Tibial nerve (tissue), 4 donors: ENCODE results near the gene DYRK1A. TPM values are rescaled to one million over a fixed set of nuclear protein-coding genes. Genes with fewer than 3 reads are reported as not detected.
"Not testable (repeated sequence)": the region's sequence is repeated elsewhere in the genome, so short reads cannot be mapped to it uniquely, and the experiment has no call there.

Experiments used
- DNase-seq, 2 donors: peaks; one replicate each; pipeline ENCODE4 v3.0.0-alpha.2; 2019; ENCODE audit warnings: low spot score in 2 of 2
- H3K27ac ChIP-seq, 4 donors: fragments of 200-600 bp; sonication (generic) in 3 of 4; one replicate each; pipeline ENCODE4 v1.5.1; 2017 to 2019; ENCODE audit warnings: mild to moderate bottlenecking in 1 of 4
- H3K27me3 ChIP-seq, 2 donors: fragments of 200-600 bp; sonication (generic) in 1 of 2; one replicate each; pipeline versions ENCODE4 v1.5.1 to v1.6.0; 2017 to 2019
- H3K36me3 ChIP-seq, 3 donors: fragments of 200-600 bp; sonication (generic); one replicate each; pipeline ENCODE4 v1.5.1; 2018 to 2019
- H3K4me1 ChIP-seq, 4 donors: fragments of 200-600 bp; sonication (generic) in 3 of 4; one replicate each; pipeline ENCODE4 v1.5.1; 2017 to 2019
- H3K4me3 ChIP-seq, 4 donors: fragments of 200-600 bp; sonication (generic) in 3 of 4; one replicate each; pipeline ENCODE4 v1.5.1; 2017 to 2019; ENCODE audit warnings: mild to moderate bottlenecking in 1 of 4, moderate library complexity in 1 of 4
- H3K9me3 ChIP-seq, 4 donors: fragments of 200-600 bp; sonication (generic) in 3 of 4; one replicate each; pipeline ENCODE4 v1.5.1; 2017 to 2019
- EP300 ChIP-seq, 2 donors: sonication (generic); formaldehyde crosslinking; IDR thresholded peaks; one replicate each; pipeline ENCODE4 v1.6.1; 2017; ENCODE audit warnings: antibody characterized with exemption in 2 of 2, mild to moderate bottlenecking in 1 of 2
- POLR2A ChIP-seq, 2 donors: fragments of 450-650 bp; IDR thresholded peaks; one replicate each; pipeline ENCODE4 v1.6.1; 2017; ENCODE audit warnings: antibody characterized with exemption in 2 of 2, mild to moderate bottlenecking in 2 of 2, moderate library complexity in 2 of 2
- WGBS, 2 donors: methylation state at CpG; one replicate each; pipeline ENCODE4 v1.1.5; 2018; 5-methylcytosine and 5-hydroxymethylcytosine counted together
- total RNA-seq, 4 donors: library from RNA; depleted of rRNA; stranded (reverse); fragments of >200 nt; gene quantifications; one replicate each; pipeline ENCODE4 v1.1.0, GENCODE V29; 2016
- TF ChIP-seq, protein P1 (sequence below), 5 experiments: fragments of 200-600 bp in 3 of 5; fragments of 450-650 bp in 2 of 5; sonication (generic) in 3 of 5; IDR thresholded peaks; one replicate each; pipeline ENCODE4 v1.5.1; 2016 to 2019; ENCODE audit warnings: antibody characterized with exemption in 5 of 5, mild to moderate bottlenecking in 3 of 5, moderate library complexity in 2 of 5

The DYRK1A gene
- total RNA-seq, 4 donors from 2014 or later, result 65.8 to 81.6 (median 68.2) TPM

- 85 to 96% methylated on average over 1 of the region's 1 CpG for WGBS, 2 donors
- H3K36me3 ChIP-seq, result no peaks in the 10 kb centered on the region
- TF ChIP-seq EP300 (IDR thresholded peaks at IDR 0.05) (no peak), POLR2A (IDR thresholded peaks at IDR 0.05) (no peak)
- TF ChIP-seq, protein P1, sequence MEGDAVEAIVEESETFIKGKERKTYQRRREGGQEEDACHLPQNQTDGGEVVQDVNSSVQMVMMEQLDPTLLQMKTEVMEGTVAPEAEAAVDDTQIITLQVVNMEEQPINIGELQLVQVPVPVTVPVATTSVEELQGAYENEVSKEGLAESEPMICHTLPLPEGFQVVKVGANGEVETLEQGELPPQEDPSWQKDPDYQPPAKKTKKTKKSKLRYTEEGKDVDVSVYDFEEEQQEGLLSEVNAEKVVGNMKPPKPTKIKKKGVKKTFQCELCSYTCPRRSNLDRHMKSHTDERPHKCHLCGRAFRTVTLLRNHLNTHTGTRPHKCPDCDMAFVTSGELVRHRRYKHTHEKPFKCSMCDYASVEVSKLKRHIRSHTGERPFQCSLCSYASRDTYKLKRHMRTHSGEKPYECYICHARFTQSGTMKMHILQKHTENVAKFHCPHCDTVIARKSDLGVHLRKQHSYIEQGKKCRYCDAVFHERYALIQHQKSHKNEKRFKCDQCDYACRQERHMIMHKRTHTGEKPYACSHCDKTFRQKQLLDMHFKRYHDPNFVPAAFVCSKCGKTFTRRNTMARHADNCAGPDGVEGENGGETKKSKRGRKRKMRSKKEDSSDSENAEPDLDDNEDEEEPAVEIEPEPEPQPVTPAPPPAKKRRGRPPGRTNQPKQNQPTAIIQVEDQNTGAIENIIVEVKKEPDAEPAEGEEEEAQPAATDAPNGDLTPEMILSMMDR (IDR thresholded peaks at IDR 0.05), result no peak
Measured at GRCh38 chr21:37542512-37542911, 175.9 kb downstream of the DYRK1A start.

GRCh38 chr21:37546299-37546908, 179.8 kb downstream of the DYRK1A start:
- Histone ChIP-seq H3K27ac (no peak overlapping the region), H3K9me3 (peaks cover 0 to 14% (median 0%) of the 10 kb centered on the region in 4 donors), H3K4me1 (peaks cover 0 to 11% (median 0%) of the 10 kb centered on the region in 4 donors), H3K27me3 (peaks cover 0 to 17% of the 10 kb centered on the region in 2 donors), H3K4me3 (no peak overlapping the region), H3K36me3 (no peaks in the 10 kb centered on the region)
- 67 to 69% methylated on average over 22 of the region's 22 CpGs for WGBS, 2 donors
- TF ChIP-seq EP300 (IDR thresholded peaks at IDR 0.05), result no peak
- TF ChIP-seq POLR2A (IDR thresholded peaks at IDR 0.05), result no peak
- TF ChIP-seq, protein P1 (IDR thresholded peaks at IDR 0.05), result no peak
- no peak for DNase-seq

More at GRCh38 chr21:37542512-37542911, 175.9 kb downstream of the DYRK1A start:
- H3K27me3 ChIP-seq, result peaks cover 0 to 17% of the 10 kb centered on the region in 2 donors
- no peak overlapping the region for H3K27ac ChIP-seq
- H3K4me1 ChIP-seq, result peaks cover 0 to 4% (median 0%) of the 10 kb centered on the region in 4 donors
- peaks cover 0 to 17% (median 0%) of the 10 kb centered on the region in 4 donors for H3K9me3 ChIP-seq
- no peak overlapping the region for H3K4me3 ChIP-seq
- no peak for DNase-seq

DNA sequence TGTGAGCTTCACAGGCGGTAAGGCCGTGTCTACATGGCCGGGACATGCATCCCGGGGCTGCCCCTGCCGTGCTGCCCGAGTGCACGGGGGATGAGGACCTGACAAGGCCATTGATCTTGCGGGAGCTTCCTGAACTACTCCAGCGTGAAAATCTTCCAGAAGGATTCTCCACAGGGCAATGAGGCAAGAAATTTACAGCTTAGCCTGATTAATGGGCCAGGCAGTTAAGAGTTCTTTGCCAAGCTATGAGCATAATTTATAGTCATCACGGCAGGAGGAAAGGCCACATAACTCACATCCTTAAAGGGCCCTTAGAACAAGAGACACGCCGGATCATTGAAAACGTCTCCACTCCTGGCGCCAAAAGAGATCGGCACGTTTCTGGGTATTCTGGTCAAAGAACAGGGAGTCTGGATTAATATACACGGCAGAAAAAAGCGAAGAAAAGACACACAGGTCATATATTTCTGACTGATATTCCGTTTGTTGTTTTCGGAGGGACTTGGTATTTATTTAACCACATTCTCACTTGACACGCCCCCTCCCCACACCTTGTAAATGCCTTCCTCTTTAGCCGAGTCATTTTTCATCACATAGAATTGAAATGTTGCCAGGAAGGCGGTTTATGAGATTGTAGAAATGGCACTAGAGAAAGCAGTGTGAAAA, 180.5 kb downstream of the DYRK1A start:
- Histone ChIP-seq H3K27ac (no peak overlapping the region), H3K36me3 (no peaks in the 10 kb centered on the region), H3K4me1 (peaks cover 0 to 16% (median 0%) of the 10 kb centered on the region in 4 donors), H3K9me3 (peaks cover 0 to 13% (median 0%) of the 10 kb centered on the region in 4 donors), H3K27me3 (peaks cover 0 to 17% of the 10 kb centered on the region in 2 donors), H3K4me3 (no peak overlapping the region)
- no peak for DNase-seq
- TF ChIP-seq POLR2A (IDR thresholded peaks at IDR 0.05), result no peak
- 29% methylated on average over 21 to 23 of the region's 23 CpGs for WGBS, 2 donors

- H3K36me3 ChIP-seq, result no peaks in the 10 kb centered on the region
- peaks cover 0 to 17% of the 10 kb centered on the region in 2 donors for H3K27me3 ChIP-seq
- H3K27ac ChIP-seq, result no peak overlapping the region
- peaks cover 0 to 6% (median 0%) of the 10 kb centered on the region in 4 donors for H3K9me3 ChIP-seq
- 58 to 61% methylated on average over 2 of the region's 2 CpGs for whole genome bisulfite sequencing, 2 donors
- DNase-seq, result no peak
- peaks cover 0 to 16% (median 0%) of the 10 kb centered on the region in 4 donors for H3K4me1 ChIP-seq
- H3K4me3 ChIP-seq, result no peak overlapping the region
- no peak for TF ChIP-seq EP300 (IDR thresholded peaks at IDR 0.05)
- TF ChIP-seq, protein P1 (IDR thresholded peaks at IDR 0.05), result no peak
- TF ChIP-seq POLR2A (IDR thresholded peaks at IDR 0.05), result no peak
Measured at GRCh38 chr21:37547615-37548200, 181.1 kb downstream of the DYRK1A start.

DNA sequence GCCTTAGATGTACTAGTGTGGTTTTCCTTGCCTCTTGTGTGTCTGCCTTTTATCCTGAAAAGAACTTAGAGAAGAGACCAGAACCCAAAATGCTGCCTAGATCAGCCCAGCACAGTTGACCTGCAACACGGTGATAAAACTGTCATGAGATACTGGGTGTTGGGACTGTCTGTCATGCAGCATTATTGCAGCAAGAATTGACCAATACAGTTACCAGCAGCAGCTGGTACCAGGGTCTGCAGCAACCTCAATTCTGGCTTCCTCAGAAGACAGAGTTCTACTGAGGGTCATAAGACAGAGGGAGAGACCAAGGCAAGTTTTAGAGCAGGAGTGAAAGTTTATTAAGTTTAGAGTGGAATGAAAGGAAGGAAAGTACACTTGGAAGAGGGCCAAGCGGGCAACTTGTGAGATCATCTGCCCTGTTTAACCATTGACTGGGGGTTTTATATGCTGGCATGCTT, 182.0 kb downstream of the DYRK1A start:
- no peak overlapping the region for H3K4me3 ChIP-seq
- H3K36me3 ChIP-seq, result no peaks in the 10 kb centered on the region
- H3K27me3 ChIP-seq, result peaks cover 0 to 17% of the 10 kb centered on the region in 2 donors
- DNase-seq, result no peak
- peaks cover 0 to 16% (median 0%) of the 10 kb centered on the region in 4 donors for H3K4me1 ChIP-seq
- WGBS, 2 donors, result 55 to 77% methylated on average over 2 of the region's 2 CpGs
- no peaks in the 10 kb centered on the region for H3K9me3 ChIP-seq
- no peak for TF ChIP-seq POLR2A (IDR thresholded peaks at IDR 0.05)
- TF ChIP-seq, protein P1 (IDR thresholded peaks at IDR 0.05), result no peak
- TF ChIP-seq EP300 (IDR thresholded peaks at IDR 0.05), result no peak
- H3K27ac ChIP-seq, result no peak overlapping the region

GRCh38 chr21:37549730-37550129, 183.2 kb downstream of the DYRK1A start:
- Histone ChIP-seq H3K4me1 (peaks cover 0 to 16% (median 0%) of the 10 kb centered on the region in 4 donors), H3K27me3 (peaks cover 0 to 17% of the 10 kb centered on the region in 2 donors)
- WGBS, 2 donors, result 87 to 88% methylated on average over 4 of the region's 4 CpGs
- H3K4me3 ChIP-seq, H3K9me3 ChIP-seq, H3K36me3 ChIP-seq, H3K27ac ChIP-seq, DNase-seq: not testable (repeated sequence)
